BLaER1 treated with 17β-estradiol and CSF1 and Interleukin-3, amounts not matched to agents 10 nM and 100 nM (cell line): ENCODE measurements around the gene ATG9B.

Experiments
- H3K27ac ChIP-seq, 11 experiments: shearing (Covaris generic); formaldehyde crosslinking; 2 replicates each; pipeline ENCODE4 v1.8.1; 2022
- H3K27me3 ChIP-seq, 11 experiments: shearing (Covaris generic); formaldehyde crosslinking; 2 replicates each; pipeline ENCODE4 v1.8.1; 2022
- H3K36me3 ChIP-seq, 11 experiments: shearing (Covaris generic); formaldehyde crosslinking; 2 replicates each; pipeline ENCODE4 v1.8.1; 2022
- H3K4me1 ChIP-seq, 10 experiments: shearing (Covaris generic); formaldehyde crosslinking; 2 replicates each; pipeline ENCODE4 v1.8.1; 2022
- H3K4me2 ChIP-seq, 11 experiments: shearing (Covaris generic); formaldehyde crosslinking; 2 replicates each; pipeline ENCODE4 v1.8.1; 2022
- H3K4me3 ChIP-seq, 10 experiments: shearing (Covaris generic); formaldehyde crosslinking; 2 replicates each; pipeline ENCODE4 v1.8.1; 2022
- H3K9ac ChIP-seq, 11 experiments: shearing (Covaris generic); formaldehyde crosslinking; 2 replicates each; pipeline ENCODE4 v1.8.1; 2022
- H3K9me3 ChIP-seq, 11 experiments: shearing (Covaris generic); formaldehyde crosslinking; replicated peaks in 1 of 11; 2 replicates each; pipeline ENCODE4 v1.8.1; 2022
- H4K20me1 ChIP-seq, 11 experiments: shearing (Covaris generic); formaldehyde crosslinking; 2 replicates each; pipeline ENCODE4 v1.8.1; 2022
- Cebpa-rat ChIP-seq, 11 experiments: shearing (Covaris generic); IDR thresholded peaks; 2 replicates each; pipeline ENCODE4 v1.8.1; 2022

The ATG9B gene

GRCh38 chr7:150992051-150992640 is 32.1 kb downstream of the ATG9B start:
- peaks cover 0 to 11% (median 0%) of the 10 kb centered on the region in 11 experiments; a peak in 1 of 22 replicates for H3K36me3 ChIP-seq
- H3K4me2 ChIP-seq = 0 out of 22 replicates have a peak overlapping the region, but pooled peaks of 1 of the 11 experiments have one; percentile 9
- peaks cover 17 to 23% (median 20%) of the 10 kb centered on the region in 11 experiments for H3K9me3 ChIP-seq
- H4K20me1 ChIP-seq = peaks cover 0 to 7% (median 0%) of the 10 kb centered on the region in 11 experiments; a peak in 1 of 22 replicates
- H3K9ac ChIP-seq = no peak overlapping the region
- peaks cover 61 to 73% (median 64%) of the 10 kb centered on the region in 10 experiments for H3K4me1 ChIP-seq
- no peak overlapping the region for H3K4me3 ChIP-seq
- TF ChIP-seq Cebpa-rat (IDR thresholded peaks at IDR 0.05) = no peak
- H3K27me3 ChIP-seq = no peaks in the 10 kb centered on the region
- no peak overlapping the region for H3K27ac ChIP-seq

- Histone ChIP-seq H3K9ac (peak within 1 kb of the TSS in 7 of 11 experiments; percentile 69 to 80 (median 73); a peak in 10 of 22 replicates), H3K36me3 (peaks cover 0 to 11% (median 0%) of the 10 kb centered on the region in 11 experiments; a peak in 1 of 22 replicates), H3K9me3 (peaks cover 17 to 23% (median 20%) of the 10 kb centered on the region in 11 experiments), H3K27me3 (no peaks in the 10 kb centered on the region), H3K27ac (peak within 1 kb of the TSS in 8 of 11 experiments; percentile 75 to 91 (median 82); a peak in 13 of 22 replicates), H3K4me1 (peaks cover 65 to 77% (median 72%) of the 10 kb centered on the region in 10 experiments), H3K4me3 (peak within 1 kb of the TSS in 2 of 10 experiments; percentile 14 to 38; a peak in 1 of 20 replicates), H3K4me2 (peak within 1 kb of the TSS; percentile 80 to 97 (median 93)), H4K20me1 (peaks cover 0 to 15% (median 0%) of the 10 kb centered on the region in 11 experiments; a peak in 4 of 22 replicates)
- no peak for TF ChIP-seq Cebpa-rat (IDR thresholded peaks at IDR 0.05)
Observed at GRCh38 chr7:150990416-150991186, 33.7 kb downstream of the ATG9B start, which contains the start of gene NOS3. Gene NOS3 (plus strand): TSS chr7:150991017. CDS start chr7:150993804, 2,787 bp downstream.

- H4K20me1 ChIP-seq = peaks cover 0 to 23% (median 0%) of the 10 kb centered on the region in 11 experiments; a peak in 4 of 22 replicates
Observed at GRCh38 chr7:150989456-150989855, 34.8 kb downstream of the ATG9B start.

GRCh38 chr7:150988230-150989226 is 35.8 kb downstream of the ATG9B start:
- Histone ChIP-seq H3K27ac (peak overlapping the region; percentile 32 to 91 (median 79); a peak in 21 of 22 replicates), H3K9ac (peak overlapping the region in 10 of 11 experiments; percentile 16 to 80 (median 72); a peak in 19 of 22 replicates), H3K27me3 (no peaks in the 10 kb centered on the region; a peak in 1 of 22 replicates), H3K4me3 (peak overlapping the region in 9 of 10 experiments; percentile 8 to 58 (median 46); a peak in 14 of 20 replicates), H3K36me3 (peaks cover 0 to 11% (median 0%) of the 10 kb centered on the region in 11 experiments; a peak in 1 of 22 replicates), H3K9me3 (peaks cover 17 to 23% (median 20%) of the 10 kb centered on the region in 11 experiments), H3K4me2 (peak overlapping the region; percentile 80 to 97 (median 93)), H3K4me1 (peaks cover 47 to 59% (median 53%) of the 10 kb centered on the region in 10 experiments), H4K20me1 (peaks cover 0 to 26% (median 0%) of the 10 kb centered on the region in 11 experiments; a peak in 4 of 22 replicates)
- no peak for TF ChIP-seq Cebpa-rat (IDR thresholded peaks at IDR 0.05)

More at GRCh38 chr7:150989456-150989855, 34.8 kb downstream of the ATG9B start:
- H3K4me2 ChIP-seq = peak overlapping the region; percentile 80 to 97 (median 93)
- H3K27ac ChIP-seq = peak overlapping the region; percentile 32 to 91 (median 79); a peak in 21 of 22 replicates
- no peak for TF ChIP-seq Cebpa-rat (IDR thresholded peaks at IDR 0.05)
- H3K36me3 ChIP-seq = peaks cover 0 to 11% (median 0%) of the 10 kb centered on the region in 11 experiments; a peak in 1 of 22 replicates
- peaks cover 17 to 23% (median 20%) of the 10 kb centered on the region in 11 experiments for H3K9me3 ChIP-seq
- H3K27me3 ChIP-seq = no peaks in the 10 kb centered on the region; a peak in 1 of 22 replicates
- peak overlapping the region in 5 of 10 experiments; percentile 8 to 58 (median 46); a peak in 5 of 20 replicates for H3K4me3 ChIP-seq
- peaks cover 56 to 69% (median 63%) of the 10 kb centered on the region in 10 experiments for H3K4me1 ChIP-seq
- H3K9ac ChIP-seq = peak overlapping the region in 9 of 11 experiments; percentile 63 to 80 (median 72); a peak in 18 of 22 replicates

GRCh38 chr7:150986556-150986955 is 37.7 kb downstream of the ATG9B start:
- Histone ChIP-seq H3K9me3 (peaks cover 15 to 20% (median 17%) of the 10 kb centered on the region in 11 experiments), H3K4me3 (no peak overlapping the region), H3K9ac (0 out of 22 replicates have a peak overlapping the region, but pooled peaks of 2 of the 11 experiments have one; percentile 5 to 16), H3K4me2 (peak overlapping the region; percentile 23 to 93 (median 57)), H4K20me1 (peaks cover 0 to 33% (median 5%) of the 10 kb centered on the region in 11 experiments; a peak in 6 of 22 replicates), H3K27me3 (peaks cover 2 to 18% (median 6%) of the 10 kb centered on the region in 11 experiments; a peak in 17 of 22 replicates), H3K4me1 (peaks cover 40 to 49% (median 46%) of the 10 kb centered on the region in 10 experiments), H3K27ac (no peak overlapping the region), H3K36me3 (peaks cover 0 to 11% (median 0%) of the 10 kb centered on the region in 11 experiments; a peak in 1 of 22 replicates)
- no peak for TF ChIP-seq Cebpa-rat (IDR thresholded peaks at IDR 0.05)

GRCh38 chr7:150986099-150986512 is 38.2 kb downstream of the ATG9B start:
- H3K4me1 ChIP-seq = peaks cover 40 to 49% (median 46%) of the 10 kb centered on the region in 10 experiments
- TF ChIP-seq Cebpa-rat (IDR thresholded peaks at IDR 0.05) = no peak
- H3K4me2 ChIP-seq = peak overlapping the region; percentile 23 to 93 (median 57); a peak in 21 of 22 replicates

GRCh38 chr7:150983893-150984368 is 40.4 kb downstream of the ATG9B start:
- H3K4me2 ChIP-seq = no peak overlapping the region
- H3K27me3 ChIP-seq = peaks cover 19 to 45% (median 29%) of the 10 kb centered on the region in 11 experiments; a peak in 21 of 22 replicates
- TF ChIP-seq Cebpa-rat (IDR thresholded peaks at IDR 0.05) = no peak

More at GRCh38 chr7:150986099-150986512, 38.2 kb downstream of the ATG9B start:
- Histone ChIP-seq H3K36me3 (peaks cover 0 to 10% (median 0%) of the 10 kb centered on the region in 11 experiments; a peak in 1 of 22 replicates), H3K27me3 (peaks cover 6 to 23% (median 10%) of the 10 kb centered on the region in 11 experiments; a peak in 20 of 22 replicates), H3K27ac (no peak overlapping the region), H4K20me1 (peaks cover 0 to 33% (median 7%) of the 10 kb centered on the region in 11 experiments; a peak in 8 of 22 replicates), H3K4me3 (no peak overlapping the region), H3K9ac (0 out of 22 replicates have a peak overlapping the region, but pooled peaks of 1 of the 11 experiments have one; percentile 16), H3K9me3 (peaks cover 11 to 16% (median 13%) of the 10 kb centered on the region in 11 experiments)

More at GRCh38 chr7:150983893-150984368, 40.4 kb downstream of the ATG9B start:
- no peak overlapping the region for H3K4me3 ChIP-seq
- no peak overlapping the region for H3K27ac ChIP-seq
- no peaks in the 10 kb centered on the region for H3K36me3 ChIP-seq
- H4K20me1 ChIP-seq = peaks cover 0 to 48% (median 19%) of the 10 kb centered on the region in 11 experiments; a peak in 14 of 22 replicates
- H3K4me1 ChIP-seq = peaks cover 29 to 54% (median 41%) of the 10 kb centered on the region in 10 experiments
- no peak overlapping the region for H3K9ac ChIP-seq
- H3K9me3 ChIP-seq = no peaks in the 10 kb centered on the region
